DND-41 (cell line): ENCODE measurements around the gene ZBTB32.

Experiments
- ATAC-seq: fragments of 200-7000 bp; cut with Tn5 transposase; 3 replicates; pipeline ENCODE4 v1.9.1; 2021; ENCODE audit warnings: low read depth; ENCODE audit not compliant: insufficient read depth
- DNase-seq: peaks from one replicate; pipeline ENCODE4 v3.0.0-alpha.2; 2020
- H2AFZ ChIP-seq: 2 replicates; pipeline ENCODE4 v1.6.0; 2012; ENCODE audit warnings: low read depth, low read length
- H3K27ac ChIP-seq: 2 replicates; pipeline ENCODE4 v1.5.1; 2012; ENCODE audit warnings: low read length, inconsistent platforms
- H3K27me3 ChIP-seq: fragments of 200-600 bp; sonication (generic); 2 replicates; pipeline ENCODE4 v1.6.0; 2012; ENCODE audit warnings: low read length, mild to moderate bottlenecking, inconsistent platforms; ENCODE audit not compliant: insufficient read depth, poor library complexity
- H3K36me3 ChIP-seq: 2 replicates; pipeline ENCODE4 v1.5.1; 2012; ENCODE audit warnings: low read length, inconsistent platforms; ENCODE audit not compliant: insufficient read depth
- H3K4me1 ChIP-seq: 2 replicates; pipeline ENCODE4 v1.5.1; 2012; ENCODE audit warnings: mild to moderate bottlenecking, low read length; ENCODE audit not compliant: insufficient read depth
- H3K4me2 ChIP-seq: 2 replicates; pipeline ENCODE4 v1.6.0; 2012; ENCODE audit warnings: mild to moderate bottlenecking, moderate library complexity, low read length, inconsistent platforms; ENCODE audit not compliant: insufficient read depth
- H3K4me3 ChIP-seq, 2 experiments: fragments of 200-600 bp in 1 of 2; shearing (Covaris generic) in 1 of 2; 2 replicates each; pipeline ENCODE4 v1.5.1; 2012 to 2016; ENCODE audit warnings: inconsistent platforms in 2 of 2, low read length in 2 of 2, mild to moderate bottlenecking in 2 of 2, low read depth in 1 of 2, moderate library complexity in 1 of 2
- H3K79me2 ChIP-seq: 2 replicates; pipeline ENCODE4 v1.6.0; 2012; ENCODE audit warnings: low read length, inconsistent platforms; ENCODE audit not compliant: insufficient read depth
- H3K9ac ChIP-seq: 2 replicates; pipeline ENCODE4 v1.6.0; 2012; ENCODE audit warnings: low read depth, mild to moderate bottlenecking, inconsistent platforms, low read length, moderate library complexity
- H3K9me3 ChIP-seq: 2 replicates; pipeline ENCODE4 v1.5.1; 2012; ENCODE audit warnings: low read length, moderate library complexity, mild to moderate bottlenecking, inconsistent platforms; ENCODE audit not compliant: insufficient read depth, severe bottlenecking
- H4K20me1 ChIP-seq: 2 replicates; pipeline ENCODE4 v1.6.0; 2012; ENCODE audit warnings: low read length; ENCODE audit not compliant: insufficient read depth
- EZH2 ChIP-seq: IDR thresholded peaks from 3 replicates; pipeline ENCODE4 v1.6.1; 2012; ENCODE audit warnings: borderline replicate concordance, low read depth, mild to moderate bottlenecking, moderate library complexity, low read length, inconsistent platforms; ENCODE audit not compliant: severe bottlenecking
- TF ChIP-seq, protein P1 (sequence below): IDR thresholded peaks from 2 replicates; pipeline ENCODE4 v1.5.1; 2012; ENCODE audit warnings: borderline replicate concordance, low read length, moderate library complexity, mild to moderate bottlenecking; ENCODE audit not compliant: poor library complexity, severe bottlenecking; ENCODE audit errors: extremely low read depth

Gene ZBTB32

DNA sequence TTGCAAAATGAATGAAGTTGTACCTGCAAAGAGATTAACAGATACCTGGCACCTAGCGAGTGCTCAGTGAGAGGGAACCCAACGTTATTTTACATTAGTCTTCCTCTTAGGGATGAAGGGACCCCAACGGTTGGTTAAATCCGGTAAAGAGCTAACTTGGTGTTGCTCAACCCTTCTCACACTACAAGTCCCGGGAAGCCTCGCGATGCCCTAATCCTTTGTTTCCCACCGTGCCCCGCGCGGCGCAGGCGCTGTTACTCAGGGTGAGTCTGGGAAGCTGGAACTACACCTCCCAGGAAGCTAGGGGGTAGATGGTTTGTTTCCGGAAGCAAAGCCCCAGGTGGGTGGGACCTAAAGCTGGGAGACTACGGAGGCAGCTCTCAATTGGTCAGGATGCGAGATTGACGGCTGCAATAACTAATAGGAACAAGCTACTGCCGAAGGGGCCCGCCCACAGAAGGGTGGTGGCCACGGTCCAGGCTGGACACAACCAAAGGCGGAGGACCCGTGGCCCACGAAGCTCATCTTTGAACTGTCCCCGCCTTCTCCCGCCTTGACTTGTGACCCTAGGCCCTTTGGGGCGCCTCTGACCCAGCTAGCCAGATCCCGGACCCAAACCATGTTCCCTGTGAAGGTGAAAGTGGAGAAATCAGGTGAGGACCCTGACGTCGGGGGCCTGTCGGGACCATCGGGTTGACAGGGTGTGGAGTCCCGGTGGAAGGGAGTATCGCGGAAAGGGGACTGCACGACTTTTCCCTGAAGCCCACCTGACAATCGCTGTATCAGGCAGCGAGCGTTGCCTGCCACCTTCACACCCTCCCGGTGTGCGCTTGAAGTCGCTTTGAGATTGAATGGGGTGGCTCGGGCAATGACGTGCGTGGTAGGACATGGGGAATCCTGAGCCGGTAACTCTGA is 44.0 kb downstream of the ZBTB32 start, which contains the start of gene LIN37:
TSS of gene LIN37 (plus strand) at position 471 of the 915 bp plus-strand sequence. CDS start at position 620, 149 bp downstream.
- Histone ChIP-seq H3K9me3 (no peaks in the 10 kb centered on the region), H3K79me2 (peaks cover 43% of the 10 kb centered on the region), H3K9ac (peak within 1 kb of the TSS; percentile 72), H3K36me3 (peaks cover 18% of the 10 kb centered on the region), H3K4me1 (peaks cover 53% of the 10 kb centered on the region), H3K27ac (peak within 1 kb of the TSS; percentile 91), H2AFZ (peak within 1 kb of the TSS; percentile 98), H3K4me3 (peak within 1 kb of the TSS; percentile 74 to 98), H3K4me2 (peak within 1 kb of the TSS; percentile 94), H3K27me3 (no peaks in the 10 kb centered on the region), H4K20me1 (0 out of 2 replicates have a peak, but pooled peaks cover 3% of the 10 kb centered on the region)
- peak; percentile 99 for DNase-seq
- no peak for TF ChIP-seq EZH2
- TF ChIP-seq, protein P1, sequence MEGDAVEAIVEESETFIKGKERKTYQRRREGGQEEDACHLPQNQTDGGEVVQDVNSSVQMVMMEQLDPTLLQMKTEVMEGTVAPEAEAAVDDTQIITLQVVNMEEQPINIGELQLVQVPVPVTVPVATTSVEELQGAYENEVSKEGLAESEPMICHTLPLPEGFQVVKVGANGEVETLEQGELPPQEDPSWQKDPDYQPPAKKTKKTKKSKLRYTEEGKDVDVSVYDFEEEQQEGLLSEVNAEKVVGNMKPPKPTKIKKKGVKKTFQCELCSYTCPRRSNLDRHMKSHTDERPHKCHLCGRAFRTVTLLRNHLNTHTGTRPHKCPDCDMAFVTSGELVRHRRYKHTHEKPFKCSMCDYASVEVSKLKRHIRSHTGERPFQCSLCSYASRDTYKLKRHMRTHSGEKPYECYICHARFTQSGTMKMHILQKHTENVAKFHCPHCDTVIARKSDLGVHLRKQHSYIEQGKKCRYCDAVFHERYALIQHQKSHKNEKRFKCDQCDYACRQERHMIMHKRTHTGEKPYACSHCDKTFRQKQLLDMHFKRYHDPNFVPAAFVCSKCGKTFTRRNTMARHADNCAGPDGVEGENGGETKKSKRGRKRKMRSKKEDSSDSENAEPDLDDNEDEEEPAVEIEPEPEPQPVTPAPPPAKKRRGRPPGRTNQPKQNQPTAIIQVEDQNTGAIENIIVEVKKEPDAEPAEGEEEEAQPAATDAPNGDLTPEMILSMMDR = no peak
- ATAC-seq = peak; percentile 83

DNA sequence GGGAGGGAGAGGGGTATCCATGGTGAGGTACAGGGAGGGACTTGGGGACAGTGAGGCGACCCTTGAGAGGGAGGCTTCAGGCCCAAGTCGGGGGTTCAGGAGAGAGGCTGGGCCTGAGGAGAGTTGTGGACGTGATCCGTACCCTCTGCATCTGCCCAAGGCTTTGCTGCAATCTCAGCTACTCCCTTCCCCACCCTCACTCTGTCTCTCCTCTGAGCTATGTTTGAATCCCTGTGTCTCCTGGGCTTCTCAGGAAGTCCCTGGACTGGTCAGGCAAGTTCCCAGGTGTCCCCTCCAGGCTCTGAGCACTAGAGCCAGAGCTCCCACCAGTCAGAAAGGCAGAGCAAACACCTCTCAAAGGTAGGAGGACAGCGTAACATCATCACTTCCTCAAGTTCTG is 45.8 kb downstream of the ZBTB32 start:
- H3K27me3 ChIP-seq = no peaks in the 10 kb centered on the region
- peaks cover 24% of the 10 kb centered on the region for H3K36me3 ChIP-seq
- TF ChIP-seq, protein P1 = no peak
- TF ChIP-seq EZH2 = no peak
- no peak for DNase-seq
- ATAC-seq = no peak
- H4K20me1 ChIP-seq = 0 out of 2 replicates have a peak, but pooled peaks cover 3% of the 10 kb centered on the region
- H3K79me2 ChIP-seq = peaks cover 31% of the 10 kb centered on the region
- no peak overlapping the region for H3K4me3 ChIP-seq
- no peak overlapping the region; the same call in 1 of the 2 replicates for H3K9ac ChIP-seq
- peaks cover 40% of the 10 kb centered on the region for H3K4me1 ChIP-seq
- no peaks in the 10 kb centered on the region for H3K9me3 ChIP-seq
- no peak overlapping the region for H2AFZ ChIP-seq
- peak overlapping the region; percentile 94; the same call in 1 of the 2 replicates for H3K4me2 ChIP-seq
- H3K27ac ChIP-seq = no peak overlapping the region

DNA sequence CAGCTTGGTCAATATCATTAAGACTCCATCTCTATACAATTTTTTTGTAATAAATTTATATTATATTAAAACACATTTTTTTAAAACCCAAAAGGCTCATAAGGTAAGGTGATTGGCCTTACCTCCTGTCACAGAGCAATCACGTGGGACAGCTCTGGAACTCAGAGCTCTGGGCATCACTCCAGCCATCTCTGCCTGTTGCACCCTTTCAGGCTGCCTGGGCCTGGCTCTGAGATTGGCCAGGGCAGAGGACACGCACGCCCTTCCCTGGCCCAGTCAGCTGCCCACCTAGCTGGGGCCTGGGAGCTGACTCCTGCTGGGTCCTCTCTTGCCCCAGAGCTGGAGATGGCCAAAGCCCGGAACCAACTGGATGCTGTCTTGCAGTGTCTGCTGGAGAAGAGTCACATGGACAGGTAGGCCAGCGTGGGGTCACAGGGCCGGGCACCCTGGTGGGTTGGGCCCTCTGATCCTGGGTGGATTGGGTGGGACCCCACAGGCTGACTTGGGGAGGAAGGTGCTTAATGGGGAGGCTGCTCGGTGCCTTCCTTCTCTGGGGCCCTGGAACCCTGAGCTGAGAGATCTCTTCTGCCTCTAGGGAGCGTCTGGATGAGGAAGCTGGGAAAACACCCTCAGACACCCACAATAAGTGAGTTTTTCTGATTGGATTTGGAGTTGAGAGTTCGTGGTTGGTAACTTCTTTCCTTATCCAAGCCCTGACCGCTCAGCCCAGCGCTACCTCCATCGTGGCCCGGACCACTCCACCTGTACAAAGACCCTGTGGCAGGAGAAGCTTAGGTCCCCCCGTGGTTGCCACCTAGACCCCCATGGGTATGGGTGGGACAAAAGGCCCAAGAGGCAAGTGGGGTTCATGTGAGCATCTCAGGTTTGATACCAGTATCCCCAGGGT is 47.7 kb downstream of the ZBTB32 start:
- peaks cover 16% of the 10 kb centered on the region for H3K79me2 ChIP-seq
- ATAC-seq = no peak
- H3K27ac ChIP-seq = no peak overlapping the region
- 0 out of 2 replicates have a peak overlapping the region, but pooled peaks have one; percentile 8 for H3K9ac ChIP-seq
- H3K4me1 ChIP-seq = peaks cover 32% of the 10 kb centered on the region
- H3K9me3 ChIP-seq = no peaks in the 10 kb centered on the region
- H2AFZ ChIP-seq = no peak overlapping the region
- H3K36me3 ChIP-seq = peaks cover 24% of the 10 kb centered on the region
- 0 out of 2 replicates have a peak, but pooled peaks cover 3% of the 10 kb centered on the region for H4K20me1 ChIP-seq
- TF ChIP-seq EZH2 = no peak
- TF ChIP-seq, protein P1 = no peak
- DNase-seq = no peak
- H3K27me3 ChIP-seq = no peaks in the 10 kb centered on the region
- H3K4me2 ChIP-seq = no peak overlapping the region
- no peak overlapping the region for H3K4me3 ChIP-seq
